WI38 (cell line): ENCODE measurements around the gene MTX3.

Experiments used
- H3K4me3 ChIP-seq: 2 replicates; pipeline ENCODE4 v1.5.1; 2011; ENCODE audit warnings: low read depth, mild to moderate bottlenecking, control low read depth, low read length
- CTCF ChIP-seq: IDR thresholded peaks from 2 replicates; pipeline ENCODE4 v1.5.1; 2012; ENCODE audit warnings: low read depth, mild to moderate bottlenecking, control low read depth, low read length

Gene MTX3

GRCh38 chr5:79983618-79984017 lies 7.4 kb downstream of the MTX3 start:
- no peak for TF ChIP-seq CTCF
- no peak overlapping the region for H3K4me3 ChIP-seq

GRCh38 chr5:79982136-79982535 lies 8.9 kb downstream of the MTX3 start:
- TF ChIP-seq CTCF: no peak
- H3K4me3 ChIP-seq: no peak overlapping the region

GRCh38 chr5:79976759-79977515 lies 14.1 kb downstream of the MTX3 start:
- H3K4me3 ChIP-seq: no peak overlapping the region
- no peak for TF ChIP-seq CTCF

GRCh38 chr5:79975422-79975821 lies 15.6 kb downstream of the MTX3 start:
- no peak overlapping the region for H3K4me3 ChIP-seq
- no peak for TF ChIP-seq CTCF

- H3K4me3 ChIP-seq: no peak overlapping the region
- no peak for TF ChIP-seq CTCF
Measured at GRCh38 chr5:79974886-79975285, 16.2 kb downstream of the MTX3 start.

GRCh38 chr5:79973996-79974395 lies 17.1 kb downstream of the MTX3 start:
- H3K4me3 ChIP-seq: no peak overlapping the region
- TF ChIP-seq CTCF: no peak

GRCh38 chr5:79973511-79973910 lies 17.6 kb downstream of the MTX3 start:
- TF ChIP-seq CTCF: no peak
- H3K4me3 ChIP-seq: no peak overlapping the region
